Prostate gland (tissue), 2 donors: ENCODE measurements around the gene ACTC1. TPM values are rescaled to one million over a fixed set of nuclear protein-coding genes. Genes with fewer than 3 reads are reported as not detected.

Experiments used
- DNase-seq: peaks from one replicate; pipeline ENCODE4 v3.0.0-alpha.2; 2019; ENCODE audit warnings: low spot score
- H3K27ac ChIP-seq, 2 donors: fragments of 200-600 bp; sonication (generic); 2 replicates each; pipeline ENCODE4 v1.5.1; 2017 to 2019
- H3K27me3 ChIP-seq: fragments of 200-600 bp; sonication (generic); replicated peaks from 2 replicates; pipeline ENCODE4 v1.5.1; 2019; ENCODE audit not compliant: insufficient read depth
- H3K36me3 ChIP-seq, 2 donors: fragments of 200-600 bp; sonication (generic); 1 replicate in 1 of 2; 2 replicates in 1 of 2; pipeline versions ENCODE4 v1.5.1 to v1.8.1; 2017 to 2019
- H3K4me1 ChIP-seq: fragments of 200-600 bp; sonication (generic); replicated peaks from 2 replicates; pipeline ENCODE4 v1.5.1; 2019
- H3K4me3 ChIP-seq, 2 donors: fragments of 200-600 bp; sonication (generic); 2 replicates each; pipeline ENCODE4 v1.5.1; 2017 to 2019
- H3K9me3 ChIP-seq: fragments of 200-600 bp; sonication (generic); 2 replicates; pipeline ENCODE4 v1.5.1; 2017
- POLR2A ChIP-seq: fragments of 450-650 bp; IDR thresholded peaks from one replicate; pipeline ENCODE4 v1.6.1; 2016; ENCODE audit warnings: antibody characterized with exemption, mild to moderate bottlenecking
- POLR2AphosphoS5 ChIP-seq: sonication (generic); formaldehyde crosslinking; IDR thresholded peaks from one replicate; pipeline ENCODE4 v1.6.1; 2017; ENCODE audit warnings: antibody characterized with exemption
- WGBS: methylation state at CpG from one replicate; pipeline ENCODE4 v1.1.5; 2018; 5-methylcytosine and 5-hydroxymethylcytosine counted together
- intact Hi-C: fragments of 100-400 bp; cut with DNase I; formaldehyde crosslinking; loops from one replicate; pipeline ENCODE4 v1.14.2; 2022
- total RNA-seq, 2 donors: library from RNA; depleted of rRNA; stranded (reverse); fragments of >200 nt; gene quantifications; one replicate each; pipeline ENCODE4 v1.1.0, GENCODE V29; 2016
- TF ChIP-seq, protein P1 (sequence below), 4 experiments: fragments of 200-600 bp in 2 of 4; fragments of 450-650 bp in 2 of 4; sonication (generic) in 2 of 4; IDR thresholded peaks; 1 replicate in 3 of 4; 2 replicates in 1 of 4; pipeline ENCODE4 v1.5.1; 2016 to 2019; ENCODE audit warnings: antibody characterized with exemption in 4 of 4, mild to moderate bottlenecking in 2 of 4, moderate library complexity in 2 of 4

ACTC1 gene
- total RNA-seq, 2 donors from 2014 or later, result 9.6 to 21.5 TPM

GRCh38 chr15:34773917-34774316, 21.4 kb downstream of the ACTC1 start:
- Histone ChIP-seq H3K27me3 (no peaks in the 10 kb centered on the region), H3K27ac (no peak overlapping the region), H3K4me3 (no peak overlapping the region), H3K4me1 (no peaks in the 10 kb centered on the region), H3K9me3 (no peaks in the 10 kb centered on the region), H3K36me3 (no peaks in the 10 kb centered on the region)
- TF ChIP-seq POLR2A (no peak), POLR2AphosphoS5 (no peak)
- TF ChIP-seq, protein P1, sequence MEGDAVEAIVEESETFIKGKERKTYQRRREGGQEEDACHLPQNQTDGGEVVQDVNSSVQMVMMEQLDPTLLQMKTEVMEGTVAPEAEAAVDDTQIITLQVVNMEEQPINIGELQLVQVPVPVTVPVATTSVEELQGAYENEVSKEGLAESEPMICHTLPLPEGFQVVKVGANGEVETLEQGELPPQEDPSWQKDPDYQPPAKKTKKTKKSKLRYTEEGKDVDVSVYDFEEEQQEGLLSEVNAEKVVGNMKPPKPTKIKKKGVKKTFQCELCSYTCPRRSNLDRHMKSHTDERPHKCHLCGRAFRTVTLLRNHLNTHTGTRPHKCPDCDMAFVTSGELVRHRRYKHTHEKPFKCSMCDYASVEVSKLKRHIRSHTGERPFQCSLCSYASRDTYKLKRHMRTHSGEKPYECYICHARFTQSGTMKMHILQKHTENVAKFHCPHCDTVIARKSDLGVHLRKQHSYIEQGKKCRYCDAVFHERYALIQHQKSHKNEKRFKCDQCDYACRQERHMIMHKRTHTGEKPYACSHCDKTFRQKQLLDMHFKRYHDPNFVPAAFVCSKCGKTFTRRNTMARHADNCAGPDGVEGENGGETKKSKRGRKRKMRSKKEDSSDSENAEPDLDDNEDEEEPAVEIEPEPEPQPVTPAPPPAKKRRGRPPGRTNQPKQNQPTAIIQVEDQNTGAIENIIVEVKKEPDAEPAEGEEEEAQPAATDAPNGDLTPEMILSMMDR (IDR thresholded peaks at IDR 0.05), result no peak
- 43% methylated on average over 2 of the region's 2 CpGs for WGBS
- intact Hi-C loops, result no loop called here
- DNase-seq, result no peak

GRCh38 chr15:34773013-34773412, 22.3 kb downstream of the ACTC1 start:
- Histone ChIP-seq H3K27me3 (no peaks in the 10 kb centered on the region), H3K36me3 (no peaks in the 10 kb centered on the region), H3K4me1 (no peaks in the 10 kb centered on the region), H3K4me3 (no peak overlapping the region), H3K9me3 (no peaks in the 10 kb centered on the region), H3K27ac (no peak overlapping the region)
- TF ChIP-seq POLR2A (no peak), POLR2AphosphoS5 (no peak)
- TF ChIP-seq, protein P1 (IDR thresholded peaks at IDR 0.05), result no peak
- intact Hi-C loops, result no loop called here
- DNase-seq, result no peak

- Histone ChIP-seq H3K36me3 (no peaks in the 10 kb centered on the region), H3K27me3 (no peaks in the 10 kb centered on the region), H3K4me3 (no peak overlapping the region), H3K4me1 (no peaks in the 10 kb centered on the region), H3K9me3 (no peaks in the 10 kb centered on the region), H3K27ac (no peak overlapping the region)
- intact Hi-C loops, result no loop called here
- WGBS, result 87% methylated on average over 2 of the region's 2 CpGs
- DNase-seq, result no peak
- TF ChIP-seq, protein P1 (IDR thresholded peaks at IDR 0.05), result no peak
- TF ChIP-seq POLR2A (no peak), POLR2AphosphoS5 (no peak)
Measured at GRCh38 chr15:34772312-34772711, 23.0 kb downstream of the ACTC1 start.

DNA sequence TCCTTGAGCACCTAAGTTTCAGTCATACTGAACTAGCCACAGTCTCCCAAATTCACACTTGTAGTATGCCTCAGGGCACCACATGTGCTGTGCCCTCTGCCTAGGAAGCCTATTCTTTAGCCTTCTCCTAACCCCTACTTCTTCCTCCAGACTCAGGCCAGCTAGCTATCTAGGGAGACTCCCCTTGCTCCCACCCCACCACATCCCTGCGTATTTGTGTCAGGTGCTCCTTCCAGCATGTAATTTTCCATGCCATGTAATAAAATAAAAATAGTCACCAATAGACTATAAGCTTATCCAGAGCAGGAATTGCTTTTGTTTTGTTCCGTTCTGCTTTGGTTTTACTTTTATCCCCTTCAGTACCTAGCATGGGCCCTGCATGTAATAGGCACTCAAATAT, 25.6 kb downstream of the ACTC1 start:
- Histone ChIP-seq H3K36me3 (no peaks in the 10 kb centered on the region), H3K4me1 (no peaks in the 10 kb centered on the region), H3K9me3 (no peaks in the 10 kb centered on the region), H3K27ac (no peak overlapping the region), H3K4me3 (no peak overlapping the region), H3K27me3 (no peaks in the 10 kb centered on the region)
- no peak for DNase-seq
- WGBS, result 83% methylated on average over 2 of the region's 2 CpGs
- intact Hi-C loops, result no loop called here
- no peak for TF ChIP-seq POLR2AphosphoS5
- no peak for TF ChIP-seq POLR2A
- TF ChIP-seq, protein P1 (IDR thresholded peaks at IDR 0.05), result no peak

DNA sequence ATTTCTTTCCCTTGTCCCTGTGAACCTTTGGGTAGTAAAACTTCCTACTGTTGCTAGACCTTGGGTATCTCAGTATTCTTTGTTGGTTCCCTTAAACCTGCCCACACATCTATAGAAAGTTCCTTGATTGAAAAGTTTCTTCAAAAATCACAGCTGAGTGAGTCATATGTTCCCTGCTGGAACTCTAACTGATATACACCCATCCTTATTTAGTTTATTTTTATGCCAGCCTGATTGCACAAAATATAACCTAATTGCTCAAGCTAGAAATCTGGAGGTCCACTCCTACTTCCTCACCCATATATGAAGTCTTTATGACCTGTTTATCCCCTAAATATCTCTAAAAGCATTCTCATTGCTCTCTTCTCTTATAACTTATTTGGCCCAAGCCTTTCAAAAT, 26.8 kb downstream of the ACTC1 start:
- H3K4me3 ChIP-seq, result no peak overlapping the region
- no peaks in the 10 kb centered on the region for H3K9me3 ChIP-seq
- no peaks in the 10 kb centered on the region for H3K36me3 ChIP-seq
- TF ChIP-seq, protein P1 (IDR thresholded peaks at IDR 0.05), result no peak
- TF ChIP-seq POLR2AphosphoS5 (no peak), POLR2A (no peak)
- DNase-seq, result no peak
- intact Hi-C loops, result no loop called here
- H3K4me1 ChIP-seq, result no peaks in the 10 kb centered on the region
- H3K27me3 ChIP-seq, result no peaks in the 10 kb centered on the region
- H3K27ac ChIP-seq, result no peak overlapping the region
